Measurements from ENCODE around the gene COL6A2. TPM values are rescaled to one million over a fixed set of nuclear protein-coding genes. Genes with fewer than 3 reads are reported as not detected.

COL6A2 gene
- total RNA-seq, 1 experiment from 2014 or later, result 111 TPM

- DNase-seq (ENCODE audit: low spot score) (no peak), ATAC-seq (no peak)
- ChIA-PET CTCF (interaction anchor here (0.8 to 3.7 kb wide), 5 partner anchors 12 to 158 kb away, joined by 4 to 40 read pairs (median 5); no protein-coding TSS in a partner anchor), POLR2A (interaction anchor here (0.6 kb wide), 1 partner anchor 346 kb away, joined by 4 read pairs; no protein-coding TSS in a partner anchor)
- no peak overlapping the region for H3K4me3 Mint-ChIP-seq
- no peaks in the 10 kb centered on the region; the same call in 1 of the 2 replicates for H3K27me3 Mint-ChIP-seq (ENCODE audit: low read depth)
- no peaks in the 10 kb centered on the region for H3K9me3 Mint-ChIP-seq
- no peak overlapping the region for H3K27ac Mint-ChIP-seq
- H3K36me3 Mint-ChIP-seq, result peaks cover 9% of the 10 kb centered on the region; the same call in 1 of the 2 replicates
- no peak for TF ChIP-seq IRF1 (CRISPR knock-in tag; IDR thresholded peaks at IDR 0.05)
- TF ChIP-seq RELA (CRISPR knock-in tag; IDR thresholded peaks at IDR 0.05; ENCODE audit: borderline replicate concordance), result no peak
- no peak for TF ChIP-seq HMGA2 (CRISPR knock-in tag; IDR thresholded peaks at IDR 0.05)
- no peak for TF ChIP-seq PRDM15 (CRISPR knock-in tag; IDR thresholded peaks at IDR 0.05)
- TF ChIP-seq E2F4 (CRISPR knock-in tag; IDR thresholded peaks at IDR 0.05; ENCODE audit: borderline replicate concordance, low read depth), result no peak
- no peak for TF ChIP-seq SOX15 (CRISPR knock-in tag; IDR thresholded peaks at IDR 0.05)
- no peak for TF ChIP-seq ZNF532 (CRISPR knock-in tag; IDR thresholded peaks at IDR 0.05; ENCODE audit: borderline replicate concordance)
- no peak for TF ChIP-seq GRHL2 (CRISPR knock-in tag; IDR thresholded peaks at IDR 0.05; ENCODE audit: insufficient replicate concordance, severe bottlenecking)
- TF ChIP-seq ATF3 (CRISPR knock-in tag; conservative IDR thresholded peaks at IDR 0.05), result no peak
- TF ChIP-seq NR3C1 (CRISPR knock-in tag; conservative IDR thresholded peaks at IDR 0.05; ENCODE audit: low read depth), result no peak
- no peaks in the 10 kb centered on the region; the same call in 1 of the 2 replicates for H3K4me1 Mint-ChIP-seq
These were observed 32.1 kb downstream of the COL6A2 start for GRCh38 chr21:46129846-46130651.

GRCh38 chr21:46130831-46131587 lies 33.1 kb downstream of the COL6A2 start:
- no peaks in the 10 kb centered on the region for H3K9me3 Mint-ChIP-seq
- no peaks in the 10 kb centered on the region; the same call in 1 of the 2 replicates for H3K27me3 Mint-ChIP-seq (ENCODE audit: low read depth)
- H3K4me1 Mint-ChIP-seq, result peaks cover 2% of the 10 kb centered on the region; the same call in 1 of the 2 replicates
- ChIA-PET CTCF (interaction anchor here (0.7 to 3.7 kb wide), 5 partner anchors 10 to 159 kb away, joined by 3 to 40 read pairs (median 4); no protein-coding TSS in a partner anchor), POLR2A (no interaction called here)
- H3K36me3 Mint-ChIP-seq, result peaks cover 6% of the 10 kb centered on the region; the same call in 1 of the 2 replicates
- H3K4me3 Mint-ChIP-seq, result no peak overlapping the region
- H3K27ac Mint-ChIP-seq, result no peak overlapping the region
- ATAC-seq (no peak), DNase-seq (ENCODE audit: low spot score) (no peak)
- TF ChIP-seq AR (CRISPR knock-in tag; IDR thresholded peaks at IDR 0.05), result no peak
- TF ChIP-seq SP1 (CRISPR knock-in tag; conservative IDR thresholded peaks at IDR 0.05), result no peak
- TF ChIP-seq FOXP4 (CRISPR knock-in tag; IDR thresholded peaks at IDR 0.05), result 0 out of 2 replicates have a peak, but pooled peaks have one; percentile 30
- no peak for TF ChIP-seq SMAD4 (CRISPR knock-in tag; IDR thresholded peaks at IDR 0.05)
- TF ChIP-seq ZNF232 (CRISPR knock-in tag; IDR thresholded peaks at IDR 0.05), result no peak
